ENCODE measurements around the gene MAP1LC3B2.
A peak's percentile ranks its signal among the peaks of the same experiment; 100 is the strongest.

Gene MAP1LC3B2

GRCh38 chr12:116559162-116559935 is at the start of gene MAP1LC3B2:
TSS of gene MAP1LC3B2 (plus strand) at chr12:116559381. CDS start at chr12:116575943, 16,562 bp downstream.
- peak; percentile 48 to 49 for DNase-seq

GRCh38 chr12:116513944-116514343 is 45.2 kb upstream of the MAP1LC3B2 start:
- no peak for DNase-seq

DNA sequence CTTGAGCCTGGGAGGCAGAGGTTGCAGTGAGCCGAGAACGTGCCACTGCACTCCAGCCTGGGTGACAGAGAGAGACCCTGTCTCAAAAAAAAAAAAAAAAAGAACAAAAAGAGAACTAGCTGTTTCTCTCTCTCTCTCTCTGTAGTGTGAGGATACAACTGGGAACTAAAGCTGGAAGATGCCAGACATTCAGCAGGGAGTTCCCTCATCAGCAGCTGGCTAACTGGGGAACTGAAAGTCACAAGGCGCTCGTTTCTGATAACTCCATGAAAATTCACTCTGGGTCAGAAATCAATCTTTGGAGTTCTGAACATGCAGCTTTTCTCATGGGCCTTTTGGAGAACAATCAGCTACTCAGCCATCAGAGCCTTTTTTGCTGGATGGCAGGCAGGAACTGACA is 43.5 kb upstream of the MAP1LC3B2 start:
- no peak for DNase-seq

DNA sequence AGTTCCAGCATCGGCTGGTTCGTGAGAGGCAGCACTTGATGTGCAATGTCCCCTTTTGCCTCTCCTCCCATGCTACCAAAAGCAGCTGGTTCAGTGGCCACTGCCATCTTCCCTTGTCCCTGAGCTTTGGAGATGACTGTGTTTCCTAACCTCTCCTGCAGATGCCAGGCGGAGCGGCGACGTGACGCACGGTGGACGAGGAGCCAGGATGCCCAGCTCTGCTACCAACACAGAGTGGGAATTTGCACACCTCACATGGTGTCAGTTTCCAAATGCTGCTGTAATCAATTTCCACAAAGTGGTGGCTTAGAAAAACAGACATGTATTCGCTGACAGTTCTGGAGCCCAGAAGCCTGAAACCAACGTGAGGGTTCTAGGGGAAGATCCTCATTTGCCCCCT is 42.5 kb upstream of the MAP1LC3B2 start:
- no peak for DNase-seq

GRCh38 chr12:116517431-116518045 is 41.6 kb upstream of the MAP1LC3B2 start:
- DNase-seq, result no peak

- DNase-seq, result no peak
These were observed 38.9 kb upstream of the MAP1LC3B2 start for GRCh38 chr12:116520225-116520760.

DNA sequence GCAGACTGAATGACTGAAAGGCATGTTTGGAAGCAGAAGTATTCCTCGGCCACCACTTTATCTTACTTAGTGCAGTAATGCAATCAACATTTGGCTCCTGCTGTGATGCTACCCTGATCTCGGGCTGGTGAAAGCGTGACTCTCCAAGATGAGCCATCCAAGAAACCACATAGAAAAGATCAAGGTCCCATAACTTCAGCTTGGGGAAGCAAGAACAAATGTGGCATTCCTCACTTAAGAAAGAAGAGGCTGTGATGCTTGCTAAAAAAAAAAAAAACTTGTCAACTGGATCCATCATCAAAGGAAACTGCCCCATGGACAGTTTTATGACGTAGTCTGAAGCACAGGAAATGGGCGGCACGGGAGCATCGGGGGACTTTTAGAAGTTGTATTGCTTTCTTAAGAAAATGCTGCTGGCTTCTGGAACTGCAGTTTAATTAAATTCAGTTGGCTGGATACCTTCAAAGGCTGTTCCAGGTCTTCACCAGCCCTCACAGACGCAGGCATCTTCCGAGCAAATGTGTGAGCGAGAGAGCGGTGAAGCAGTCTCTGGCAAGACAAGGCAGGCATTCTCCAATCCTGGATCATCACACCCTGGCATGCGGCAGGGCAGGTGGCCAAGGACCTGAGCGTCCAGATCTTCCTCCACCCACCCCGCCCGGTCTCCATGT is 38.2 kb upstream of the MAP1LC3B2 start:
- no peak for DNase-seq

- no peak for DNase-seq
These were observed 34.9 kb upstream of the MAP1LC3B2 start for GRCh38 chr12:116524311-116524710.

DNA sequence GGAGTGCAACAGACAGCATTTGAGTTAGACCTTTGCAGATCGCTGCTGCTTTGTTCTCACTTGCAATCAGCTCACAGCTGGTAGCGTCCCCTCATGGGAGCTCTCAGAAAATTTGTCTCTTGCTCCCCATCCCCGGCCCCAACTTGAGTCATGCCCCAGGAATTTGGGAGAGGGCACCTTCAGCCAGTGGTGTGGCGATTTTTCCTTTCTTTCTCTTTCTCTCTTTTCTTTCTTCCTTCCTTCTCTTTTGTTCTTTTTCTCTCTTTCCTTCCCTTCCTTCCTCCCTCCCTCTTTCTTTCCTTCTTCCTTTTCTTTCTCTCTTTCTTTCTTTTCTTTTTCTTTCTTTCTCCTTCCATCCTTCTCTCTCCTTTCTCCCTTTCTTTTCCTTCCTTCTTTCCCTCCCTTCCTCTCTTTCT is 34.2 kb upstream of the MAP1LC3B2 start:
- no peak for DNase-seq

DNA sequence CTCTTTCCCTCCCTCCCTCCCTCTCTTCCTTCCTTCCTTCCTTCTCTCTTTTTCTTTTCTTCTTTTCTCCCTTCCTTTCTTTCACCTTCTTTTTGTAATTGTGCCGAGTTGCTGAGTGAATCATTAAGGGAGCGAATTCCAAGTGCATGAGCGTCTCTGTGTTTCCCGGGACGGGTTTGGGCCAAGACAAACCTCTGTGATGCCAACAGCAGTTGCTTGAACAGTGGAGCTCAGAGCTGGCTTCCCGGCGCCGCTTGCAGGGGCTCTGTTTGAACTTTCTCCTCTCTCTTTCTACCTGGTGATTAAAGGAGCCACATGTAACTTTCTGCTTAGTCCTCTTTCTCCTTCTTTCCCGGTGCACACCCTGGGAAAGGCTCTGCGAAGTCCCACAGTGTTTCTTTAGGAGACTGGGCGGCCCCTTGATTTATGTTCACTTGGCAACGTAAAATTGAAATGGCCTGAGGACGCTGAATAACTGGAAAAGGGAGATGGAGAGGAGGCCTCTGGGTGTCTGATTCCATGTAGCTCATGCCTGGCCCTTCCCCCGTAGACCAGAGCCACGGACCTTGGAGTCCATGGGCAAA is 33.7 kb upstream of the MAP1LC3B2 start:
- DNase-seq, result peak in 1 of 2 donors; percentile 17

DNA sequence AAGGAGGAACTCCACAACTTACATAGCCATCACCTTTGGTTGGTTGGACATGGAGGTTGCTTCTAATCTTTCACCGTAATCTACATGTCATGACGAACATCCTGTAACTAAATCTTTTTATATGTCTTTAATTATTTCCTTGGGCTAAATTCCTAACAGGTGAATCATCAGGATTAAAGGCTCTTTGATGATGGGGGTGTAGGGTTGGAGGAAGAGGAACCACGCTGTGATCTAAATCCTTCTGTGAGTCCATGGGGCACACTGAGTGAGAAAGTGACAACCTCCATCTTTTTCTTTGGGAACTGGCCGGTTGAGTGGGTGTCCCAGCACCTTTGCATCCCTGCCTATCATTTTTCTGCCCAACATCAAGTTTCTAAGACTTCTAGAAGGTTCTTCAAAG is 31.1 kb upstream of the MAP1LC3B2 start:
- no peak for DNase-seq

DNA sequence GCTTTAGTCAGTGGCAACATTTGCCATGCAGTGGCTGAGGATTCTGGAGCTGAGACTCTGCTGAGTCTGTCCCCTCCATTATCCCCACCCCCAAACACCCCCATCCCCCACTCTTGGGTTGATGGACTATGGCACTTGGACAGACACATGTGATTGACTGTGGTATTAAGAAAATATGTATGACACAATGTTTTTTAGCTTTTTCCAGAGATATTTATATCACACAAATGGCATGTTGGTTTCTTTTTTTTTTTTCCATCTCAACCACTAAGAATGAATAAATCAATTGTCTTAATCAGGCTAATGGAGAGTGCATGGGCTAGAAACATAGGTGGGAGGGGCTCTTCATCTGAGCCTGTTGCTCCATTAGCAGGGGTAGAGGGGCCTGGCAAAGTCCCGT is 30.7 kb upstream of the MAP1LC3B2 start:
- no peak for DNase-seq

GRCh38 chr12:116529048-116529447 is 30.1 kb upstream of the MAP1LC3B2 start:
- DNase-seq, result no peak

DNA sequence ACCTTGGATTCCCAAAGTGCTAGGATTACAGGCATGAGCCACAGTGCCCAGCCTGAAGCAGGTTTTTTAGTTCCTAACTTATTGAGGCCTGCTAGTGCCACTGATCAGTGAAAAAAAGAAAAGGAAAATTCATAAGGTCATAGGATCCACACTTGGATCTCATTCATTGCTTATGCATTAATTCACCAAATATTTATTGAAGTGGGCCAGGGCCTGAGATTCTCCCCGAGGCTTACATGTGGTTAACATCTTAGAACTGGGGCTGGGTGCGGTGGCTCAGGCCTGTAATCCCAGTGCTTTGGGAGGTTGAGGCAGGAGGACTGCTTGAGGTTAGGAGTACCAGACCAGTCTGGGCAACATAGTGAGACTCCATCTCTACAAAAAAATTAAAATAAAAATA is 29.5 kb upstream of the MAP1LC3B2 start:
- no peak for DNase-seq

- DNase-seq, result no peak
These were observed 26.8 kb upstream of the MAP1LC3B2 start for GRCh38 chr12:116532428-116532827.

DNA sequence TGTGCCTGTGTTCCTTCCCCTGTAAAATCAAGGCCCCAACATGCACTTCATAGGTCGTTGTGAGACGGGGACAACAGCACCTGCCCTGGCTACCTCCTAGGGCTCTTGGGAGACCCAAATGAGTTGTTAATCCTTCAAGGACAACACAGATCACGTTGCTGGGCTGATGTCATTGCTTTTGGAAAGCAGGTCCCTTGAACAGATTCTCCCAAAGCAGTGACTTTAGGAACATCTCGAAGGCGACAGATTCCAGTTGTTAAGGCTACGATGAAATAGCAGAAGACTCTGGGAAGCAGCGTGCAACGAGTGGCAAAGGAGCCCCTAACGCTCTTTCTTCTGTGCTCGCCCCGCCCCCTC is 26.2 kb upstream of the MAP1LC3B2 start:
- DNase-seq, result no peak

GRCh38 chr12:116533343-116534251 is 25.6 kb upstream of the MAP1LC3B2 start:
- peak; percentile 56 to 65 for DNase-seq

DNA sequence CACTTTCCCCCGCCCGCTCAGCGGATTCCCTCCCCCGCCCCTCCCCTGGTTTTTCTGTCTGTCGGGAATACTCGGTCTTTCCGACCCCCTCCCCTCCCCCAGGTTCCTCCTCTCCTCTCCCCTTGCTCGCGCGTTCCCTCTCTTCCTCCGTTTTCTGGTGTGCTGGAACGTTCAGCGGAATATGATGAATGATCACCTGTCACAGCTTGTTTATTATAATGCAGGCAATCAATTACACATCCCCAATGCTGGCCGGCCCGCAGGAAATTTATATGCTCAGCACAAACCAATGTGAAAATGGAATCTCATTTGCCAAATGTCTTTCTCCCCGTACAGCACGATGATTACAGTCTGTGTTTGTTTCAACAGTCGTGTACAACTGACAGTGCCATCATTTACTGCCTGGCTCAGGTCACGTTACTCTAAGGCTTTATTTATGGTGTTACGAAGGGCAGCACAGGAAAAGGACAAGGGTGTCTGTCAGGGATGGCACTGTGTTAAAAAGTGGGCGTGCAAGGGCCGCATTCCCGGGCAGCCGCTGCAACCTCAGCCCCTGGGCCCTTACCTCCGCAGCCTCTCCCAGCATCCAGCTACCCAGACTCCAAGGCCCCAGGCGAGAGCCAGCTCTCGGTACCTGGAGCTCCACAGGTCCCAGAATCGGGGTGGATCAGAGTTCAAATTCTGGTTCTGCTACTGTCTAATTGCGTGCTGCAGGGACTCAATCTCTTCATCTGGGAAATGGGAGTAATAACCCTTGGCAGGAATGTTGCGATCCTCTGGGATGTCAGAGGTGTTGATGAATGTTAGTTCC is 24.7 kb upstream of the MAP1LC3B2 start:
- no peak for DNase-seq

DNA sequence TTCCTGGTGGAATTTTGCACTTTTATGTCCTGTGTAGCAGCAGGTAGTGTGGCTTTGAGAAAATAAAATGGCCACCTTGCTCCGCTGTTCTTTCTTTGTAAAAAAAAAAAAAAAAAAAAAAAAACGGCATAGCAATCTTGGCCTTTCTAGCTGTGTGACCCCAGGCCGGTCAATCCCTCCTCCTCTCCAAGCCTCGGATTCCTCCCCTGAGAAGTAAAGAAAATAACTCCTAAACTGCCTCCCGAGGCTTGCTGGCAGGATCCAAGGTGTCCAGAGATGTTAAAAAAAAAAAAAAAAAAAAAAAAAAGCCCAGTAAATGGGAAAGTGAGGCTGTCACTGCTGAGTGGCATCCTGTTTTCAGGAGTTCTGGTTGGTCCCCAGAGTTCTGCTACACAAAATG is 23.9 kb upstream of the MAP1LC3B2 start:
- no peak for DNase-seq

GRCh38 chr12:116537101-116537904 is 21.9 kb upstream of the MAP1LC3B2 start:
- DNase-seq, result no peak
